ENCODE results near the gene REV1.

Gene REV1

GRCh38 chr2:99444222-99444621 lies 45.6 kb downstream of the REV1 start:
- no peak for DNase-seq

DNA sequence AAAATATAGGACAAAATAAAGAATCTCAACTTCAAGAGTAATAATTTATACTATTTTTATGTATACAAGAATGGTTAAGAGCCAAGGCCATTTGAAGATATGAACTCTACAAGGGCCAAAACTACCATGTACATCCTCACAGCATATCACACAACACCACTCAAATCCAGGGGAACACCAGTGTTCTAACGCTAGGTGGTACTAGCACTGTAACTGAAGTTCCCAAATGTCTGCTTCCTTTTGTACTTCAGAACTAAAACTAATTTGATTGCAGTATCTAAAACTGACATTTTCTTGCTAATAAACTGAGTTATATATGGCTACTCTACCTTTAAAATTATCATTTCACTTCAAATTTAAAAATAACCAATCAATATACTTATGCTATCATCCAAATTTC lies 47.0 kb downstream of the REV1 start:
- DNase-seq = no peak

- no peak for DNase-seq
Measured at GRCh38 chr2:99439971-99440505, 49.8 kb downstream of the REV1 start.

- DNase-seq = no peak
Measured at GRCh38 chr2:99436874-99437273, 52.9 kb downstream of the REV1 start.

GRCh38 chr2:99433340-99433739 lies 56.5 kb downstream of the REV1 start:
- no peak for DNase-seq

GRCh38 chr2:99431587-99432275 lies 58.1 kb downstream of the REV1 start:
- DNase-seq = no peak

DNA sequence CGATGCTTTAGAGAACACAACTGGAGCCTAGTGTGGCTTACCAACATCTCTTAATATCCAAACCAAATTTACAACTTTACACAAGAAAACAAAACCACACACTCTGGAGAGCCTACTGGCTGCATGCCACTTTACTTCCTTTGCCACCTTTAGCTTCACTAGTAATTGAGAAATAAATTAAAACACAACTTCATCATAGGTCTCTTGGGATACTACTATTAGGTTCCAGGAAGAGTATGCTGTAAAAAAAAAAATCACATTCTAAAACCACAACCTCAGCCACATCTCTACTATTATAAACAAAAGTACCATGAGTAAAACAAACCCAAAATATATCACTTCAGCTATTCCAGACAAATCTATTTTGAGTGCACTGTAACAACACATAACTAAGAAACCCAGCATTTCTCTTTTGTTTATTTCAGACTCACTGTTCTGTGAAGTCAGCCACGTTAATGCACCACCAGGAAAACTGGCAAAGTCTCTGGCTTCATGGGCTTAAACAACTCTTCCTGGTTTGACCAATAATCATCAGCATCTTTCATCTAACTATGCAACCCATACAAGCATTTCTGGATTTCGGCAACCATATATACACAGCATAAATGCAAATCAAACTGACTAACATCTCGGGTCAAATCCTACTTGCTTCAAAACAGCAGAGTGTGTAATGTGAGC lies 59.1 kb downstream of the REV1 start:
- DNase-seq = no peak

DNA sequence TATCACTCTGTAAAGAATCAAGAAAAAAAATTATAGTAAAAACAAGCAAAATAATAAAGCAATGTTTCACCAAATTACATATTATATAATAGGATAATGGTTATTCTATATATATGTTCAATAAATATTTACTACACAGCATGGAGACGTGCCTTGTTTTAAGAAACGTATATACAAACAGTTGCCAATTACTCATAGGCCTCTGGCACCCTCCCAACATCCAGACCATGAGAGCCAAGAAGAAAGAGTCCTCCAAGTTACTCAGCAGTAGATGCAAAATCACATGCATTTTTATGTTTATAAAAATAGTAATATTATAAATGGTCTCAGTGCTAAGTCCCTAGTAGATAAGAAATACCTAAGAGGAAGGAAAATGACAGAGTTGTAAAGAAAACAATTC lies 64.8 kb downstream of the REV1 start:
- DNase-seq = no peak

GRCh38 chr2:99424371-99424770 lies 65.4 kb downstream of the REV1 start:
- no peak for DNase-seq

GRCh38 chr2:99422599-99422998 lies 67.2 kb downstream of the REV1 start:
- no peak for DNase-seq

GRCh38 chr2:99421469-99421868 lies 68.3 kb downstream of the REV1 start:
- DNase-seq = no peak

- DNase-seq = no peak
Measured at GRCh38 chr2:99420751-99421299, 69.0 kb downstream of the REV1 start.

GRCh38 chr2:99420031-99420430 lies 69.8 kb downstream of the REV1 start:
- DNase-seq = no peak

DNA sequence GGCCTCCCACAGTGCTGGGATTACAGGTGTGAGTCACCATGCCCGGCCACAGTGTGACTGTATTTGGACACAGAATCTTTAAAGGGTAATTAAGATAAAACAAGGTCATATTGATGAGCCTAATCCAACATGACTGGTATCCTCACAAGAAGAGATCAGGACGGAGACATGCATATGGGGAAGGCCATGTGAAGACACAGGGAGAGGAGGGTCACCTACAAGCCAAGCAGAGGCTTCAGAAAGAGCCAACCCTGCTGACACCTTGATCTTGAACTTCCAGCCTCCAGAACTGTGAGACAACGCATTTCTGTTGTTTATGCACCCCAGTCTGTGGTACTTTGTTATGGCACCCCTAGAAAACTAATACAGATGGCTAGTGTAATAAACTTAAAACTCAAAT lies 72.4 kb downstream of the REV1 start:
- no peak for DNase-seq

DNA sequence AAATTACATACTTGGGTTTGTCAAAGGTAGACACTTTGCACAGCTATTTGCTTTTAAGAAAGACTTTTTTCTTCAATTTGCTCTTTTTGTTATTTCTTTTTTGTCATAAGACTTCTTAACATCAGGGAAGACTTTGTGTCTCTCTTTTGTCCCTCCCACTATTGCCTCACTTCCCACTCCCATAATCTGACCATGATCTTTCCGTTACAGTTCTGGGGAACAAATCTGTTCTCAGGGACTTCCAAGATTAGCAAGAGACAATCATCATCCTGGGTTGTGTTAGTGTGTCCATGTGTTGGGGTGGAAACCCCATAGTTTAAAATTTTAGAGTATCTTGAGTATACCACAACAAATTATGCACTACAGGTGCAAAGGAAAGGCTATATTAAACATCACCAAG lies 75.3 kb downstream of the REV1 start:
- DNase-seq = no peak

- DNase-seq = no peak
Measured at GRCh38 chr2:99410276-99410675, 79.5 kb downstream of the REV1 start.

DNA sequence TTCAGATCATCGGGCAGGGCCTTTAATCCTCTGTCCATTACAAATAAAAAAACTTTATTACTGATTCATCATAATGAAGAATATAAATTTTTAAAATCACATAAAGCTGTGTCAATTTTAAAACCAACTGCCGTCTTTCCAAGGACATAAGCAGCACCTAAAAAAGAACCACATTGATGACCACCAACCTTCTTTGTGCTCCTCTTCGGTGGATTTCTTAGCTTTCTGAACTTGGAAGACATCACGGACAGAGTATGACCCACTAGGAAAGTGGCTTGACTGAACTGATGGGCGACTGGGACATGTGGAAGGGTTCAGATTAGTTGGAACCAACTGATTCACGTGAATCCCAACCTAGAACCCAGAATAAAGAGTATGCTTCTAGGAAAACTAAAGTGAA lies 83.7 kb downstream of the REV1 start:
- DNase-seq = no peak

GRCh38 chr2:99404797-99405669 lies 84.8 kb downstream of the REV1 start:
- DNase-seq = no peak

DNA sequence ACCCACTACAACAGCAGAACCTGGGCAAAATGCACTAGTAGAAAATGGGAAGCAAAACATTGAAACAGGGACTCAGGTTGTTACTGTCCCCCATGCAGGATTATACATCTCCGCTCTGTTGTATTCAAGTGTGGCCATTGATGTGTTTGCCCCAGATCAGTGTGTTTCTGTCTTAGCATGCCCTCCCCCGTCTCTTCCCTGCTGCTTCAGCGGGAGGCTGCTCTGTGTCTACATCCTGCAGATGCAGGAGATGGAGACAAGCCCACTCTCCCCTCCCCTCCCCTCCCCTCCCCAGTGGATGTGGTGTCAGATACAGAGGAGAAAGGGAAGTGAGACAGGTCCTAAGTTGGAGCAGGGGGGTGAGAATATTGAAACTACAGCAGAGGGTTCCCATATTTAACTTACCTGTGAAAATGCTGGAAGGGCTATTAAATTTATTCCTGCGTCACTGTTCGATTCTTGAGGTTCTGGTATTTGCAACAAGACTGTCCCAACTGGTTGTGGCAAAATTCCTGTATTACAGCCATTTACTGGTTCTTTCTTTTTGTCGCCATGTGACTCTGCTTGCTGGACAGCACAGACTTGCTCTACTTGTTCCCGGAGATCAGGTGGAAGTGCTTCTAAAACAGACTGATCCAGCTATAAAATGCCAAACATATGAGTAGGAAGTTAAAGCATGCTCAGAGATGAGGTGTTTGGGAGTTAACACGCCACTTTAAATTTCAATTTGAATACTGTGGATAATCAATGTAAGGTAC lies 85.6 kb downstream of the REV1 start:
- no peak for DNase-seq

GRCh38 chr2:99403524-99403923 lies 86.3 kb downstream of the REV1 start:
- no peak for DNase-seq

DNA sequence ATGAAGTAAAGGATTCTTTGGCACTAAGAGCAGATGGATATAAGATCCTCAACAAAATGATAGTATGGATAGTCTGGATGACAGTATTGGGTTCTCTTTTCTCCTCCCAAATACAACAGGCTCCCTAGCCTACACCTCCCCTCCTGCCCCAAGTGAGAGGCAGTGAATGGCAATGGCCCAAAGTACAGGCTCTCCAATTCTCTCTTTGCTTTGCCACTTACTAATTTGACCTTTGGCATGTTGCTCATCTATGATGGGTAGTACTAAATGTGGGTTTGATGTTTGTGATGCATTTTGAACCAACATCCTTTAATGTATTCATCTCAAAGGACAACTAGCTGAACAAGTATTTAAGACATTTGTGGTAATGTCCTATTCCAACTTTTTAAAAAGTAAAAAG lies 86.7 kb downstream of the REV1 start:
- DNase-seq = no peak

DNA sequence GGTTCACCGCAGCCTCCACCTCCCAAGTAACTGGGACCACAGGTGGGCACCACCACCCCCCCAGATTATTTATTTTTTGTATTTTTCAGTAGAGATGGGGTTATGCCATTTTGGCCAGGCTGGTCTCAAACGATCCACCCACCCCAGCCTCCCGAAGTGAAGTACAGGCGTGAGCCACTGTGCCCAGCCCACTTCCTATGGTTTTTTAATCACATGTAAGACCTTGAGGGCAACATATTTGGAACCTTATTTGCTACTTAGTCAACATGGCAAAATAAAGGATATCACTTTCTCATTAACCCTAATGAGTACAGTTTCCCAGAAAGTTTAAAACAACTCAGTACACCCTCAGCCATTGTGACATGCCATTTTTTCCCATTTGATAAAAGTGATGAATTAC lies 88.0 kb downstream of the REV1 start:
- no peak for DNase-seq

DNA sequence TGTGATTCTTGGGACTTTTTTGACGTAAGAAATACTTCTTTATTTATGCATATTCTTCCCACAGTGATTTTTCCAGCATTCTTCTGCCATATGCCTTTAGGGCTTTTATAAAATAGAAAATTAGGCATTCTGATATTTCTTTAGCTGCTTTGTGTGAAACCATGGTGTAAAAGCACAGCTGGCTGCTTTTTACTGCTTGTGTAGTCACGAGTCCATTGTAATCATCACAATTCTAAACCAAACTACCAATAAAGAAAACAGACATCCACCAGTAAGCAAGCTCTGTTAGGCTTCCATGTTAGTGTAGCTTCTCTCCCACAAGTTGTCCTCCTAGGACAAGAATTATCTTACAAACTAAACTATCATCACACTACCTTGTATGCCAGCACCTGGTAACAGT lies 90.0 kb downstream of the REV1 start:
- DNase-seq = no peak
